Esophagus muscularis mucosa (tissue), 4 donors: ENCODE measurements around the gene BHMT2. TPM values are rescaled to one million over a fixed set of nuclear protein-coding genes. Genes with fewer than 3 reads are reported as not detected.

Source experiments
- DNase-seq: peaks from one replicate; pipeline ENCODE4 v3.0.0-alpha.2; 2017; ENCODE audit errors: extremely low spot score
- H3K27ac ChIP-seq, 4 donors: fragments of 200-600 bp; sonication (generic); replicated peaks in 1 of 4; 1 replicate in 3 of 4; 2 replicates in 1 of 4; pipeline ENCODE4 v1.5.1; 2016 to 2019; ENCODE audit warnings: mild to moderate bottlenecking in 1 of 4
- H3K27me3 ChIP-seq, 4 donors: fragments of 200-600 bp; sonication (generic); one replicate each; pipeline versions ENCODE4 v1.5.1 to v1.6.0; 2016 to 2019
- H3K36me3 ChIP-seq, 4 donors: fragments of 200-600 bp; sonication (generic); one replicate each; pipeline ENCODE4 v1.5.1; 2016 to 2019
- H3K4me1 ChIP-seq, 4 donors: fragments of 200-600 bp; sonication (generic); one replicate each; pipeline ENCODE4 v1.5.1; 2016 to 2019
- H3K4me3 ChIP-seq, 4 donors: fragments of 200-600 bp; sonication (generic); 1 replicate in 2 of 4; 2 replicates in 2 of 4; pipeline ENCODE4 v1.5.1; 2016 to 2019; ENCODE audit warnings: mild to moderate bottlenecking in 4 of 4, moderate library complexity in 1 of 4
- H3K9me3 ChIP-seq, 4 donors: fragments of 200-600 bp; sonication (generic); 1 replicate in 3 of 4; 2 replicates in 1 of 4; pipeline ENCODE4 v1.5.1; 2016 to 2019
- CTCF ChIP-seq, 3 experiments: fragments of 200-600 bp in 2 of 3; fragments of 450-650 bp in 1 of 3; sonication (generic) in 2 of 3; IDR thresholded peaks; one replicate each; pipeline ENCODE4 v1.5.1; 2017 to 2019; ENCODE audit warnings: antibody characterized with exemption in 3 of 3, mild to moderate bottlenecking in 2 of 3, moderate library complexity in 1 of 3
- EP300 ChIP-seq: sonication (generic); formaldehyde crosslinking; IDR thresholded peaks from one replicate; pipeline ENCODE4 v1.6.1; 2017; ENCODE audit warnings: antibody characterized with exemption
- POLR2A ChIP-seq: fragments of 450-650 bp; IDR thresholded peaks from one replicate; pipeline ENCODE4 v1.6.1; 2017; ENCODE audit warnings: antibody characterized with exemption, moderate library complexity, mild to moderate bottlenecking, low read depth
- POLR2AphosphoS5 ChIP-seq, 2 donors: sonication (generic); formaldehyde crosslinking; IDR thresholded peaks; one replicate each; pipeline ENCODE4 v1.6.1; 2017; ENCODE audit warnings: antibody characterized with exemption in 2 of 2
- WGBS: methylation state at CpG from one replicate; pipeline ENCODE4 v1.1.5; 2018; 5-methylcytosine and 5-hydroxymethylcytosine counted together
- intact Hi-C: fragments of 100-400 bp; cut with DNase I; formaldehyde crosslinking; loops from one replicate; pipeline ENCODE4 v1.15.1; 2023
- total RNA-seq, 4 donors: library from RNA; depleted of rRNA; stranded (reverse); fragments of >200 nt; gene quantifications; one replicate each; pipeline versions ENCODE4 v1.1.0 to v1.2.1, GENCODE V29; 2016

The BHMT2 gene
- total RNA-seq, 4 donors from 2014 or later, result 44.2 to 105 (median 64.1) TPM

- H3K27ac ChIP-seq, result no peak overlapping the region
- 83% methylated on average over 5 of the region's 5 CpGs for WGBS
- intact Hi-C loops, result no loop called here
- H3K36me3 ChIP-seq, result peaks cover 0 to 26% (median 3%) of the 10 kb centered on the region in 4 donors
- H3K4me3 ChIP-seq, result no peak overlapping the region
- DNase-seq, result no peak
- no peak for TF ChIP-seq POLR2AphosphoS5 (IDR thresholded peaks at IDR 0.05)
- no peak for TF ChIP-seq POLR2A
- TF ChIP-seq EP300, result no peak
- TF ChIP-seq CTCF (IDR thresholded peaks at IDR 0.05), result no peak
- H3K4me1 ChIP-seq, result peaks cover 2 to 29% (median 19%) of the 10 kb centered on the region in 4 donors
- no peaks in the 10 kb centered on the region for H3K27me3 ChIP-seq
- H3K9me3 ChIP-seq, result no peaks in the 10 kb centered on the region
Measured at GRCh38 chr5:79081779-79082178, 12.2 kb downstream of the BHMT2 start.

GRCh38 chr5:79086116-79086515 is 16.5 kb downstream of the BHMT2 start:
- intact Hi-C loops, result no loop called here
- WGBS, result 84% methylated on average over 2 of the region's 2 CpGs

GRCh38 chr5:79088507-79088906 is 18.9 kb downstream of the BHMT2 start:
- TF ChIP-seq POLR2A (no peak), CTCF (IDR thresholded peaks at IDR 0.05) (no peak)
- Histone ChIP-seq H3K36me3 (peaks cover 0 to 7% (median 3%) of the 10 kb centered on the region in 4 donors), H3K4me1 (peaks cover 0 to 19% (median 13%) of the 10 kb centered on the region in 4 donors), H3K27ac (peak overlapping the region in 1 of 4 donors; percentile 14), H3K4me3 (no peak overlapping the region), H3K27me3 (no peaks in the 10 kb centered on the region), H3K9me3 (no peaks in the 10 kb centered on the region)
- intact Hi-C loops, result no loop called here
- 62% methylated on average over 4 of the region's 4 CpGs for WGBS
- no peak for DNase-seq

More at GRCh38 chr5:79086116-79086515, 16.5 kb downstream of the BHMT2 start:
- TF ChIP-seq POLR2AphosphoS5 (IDR thresholded peaks at IDR 0.05), result no peak
- no peak for TF ChIP-seq EP300
- TF ChIP-seq POLR2A, result no peak
- Histone ChIP-seq H3K27me3 (no peaks in the 10 kb centered on the region), H3K4me3 (no peak overlapping the region), H3K9me3 (no peaks in the 10 kb centered on the region), H3K4me1 (peaks cover 0 to 15% (median 10%) of the 10 kb centered on the region in 4 donors), H3K36me3 (peaks cover 0 to 20% (median 3%) of the 10 kb centered on the region in 4 donors), H3K27ac (no peak overlapping the region)
- no peak for DNase-seq

GRCh38 chr5:79091064-79091463 is 21.5 kb downstream of the BHMT2 start:
- Histone ChIP-seq H3K27ac (peak overlapping the region in 2 of 4 donors; percentile 10), H3K36me3 (no peaks in the 10 kb centered on the region), H3K9me3 (no peaks in the 10 kb centered on the region), H3K4me1 (peaks cover 0 to 19% (median 13%) of the 10 kb centered on the region in 4 donors), H3K4me3 (no peak overlapping the region), H3K27me3 (no peaks in the 10 kb centered on the region)
- WGBS, result 60% methylated on average over 3 of the region's 3 CpGs
- intact Hi-C loops, result no loop called here
- peak; percentile 54 for TF ChIP-seq EP300
- no peak for TF ChIP-seq CTCF (IDR thresholded peaks at IDR 0.05)
- TF ChIP-seq POLR2AphosphoS5 (IDR thresholded peaks at IDR 0.05), result peak; percentile 60 to 65
- TF ChIP-seq POLR2A, result no peak
- DNase-seq, result no peak

GRCh38 chr5:79093762-79094161 is 24.2 kb downstream of the BHMT2 start:
- Histone ChIP-seq H3K36me3 (no peaks in the 10 kb centered on the region), H3K4me1 (peaks cover 0 to 15% (median 11%) of the 10 kb centered on the region in 4 donors), H3K4me3 (no peak overlapping the region), H3K9me3 (no peaks in the 10 kb centered on the region), H3K27me3 (no peaks in the 10 kb centered on the region), H3K27ac (no peak overlapping the region)
- intact Hi-C loops, result no loop called here
- TF ChIP-seq POLR2AphosphoS5 (IDR thresholded peaks at IDR 0.05), result no peak
- TF ChIP-seq EP300, result no peak
- no peak for TF ChIP-seq CTCF (IDR thresholded peaks at IDR 0.05)
- TF ChIP-seq POLR2A, result no peak
- DNase-seq, result no peak
- WGBS, result 49% methylated on average over 3 of the region's 3 CpGs
